Endothelial cell of umbilical vein (primary cell): ENCODE data around the gene DIS3L2. TPM values are rescaled to one million over a fixed set of nuclear protein-coding genes. Genes with fewer than 3 reads are reported as not detected.
"Not testable (repeated sequence)": the region's sequence is repeated elsewhere in the genome, so short reads cannot be mapped to it uniquely, and the experiment has no call there.

ENCODE experiments used
- BruUV-seq: library from RNA; stranded (reverse); fragments of 400-500 nt; replicated peaks from 2 replicates; lab custom pipeline; 2021; lab: Mats Ljungman, UMichigan
- CTCF ChIA-PET: fragments of 300-600, 350-600 bp; sonication (Branson Sonifier 250); formaldehyde crosslinking; loops from one replicate; lab custom pipeline; 2021; ENCODE audit warnings: antibody characterized with exemption, inconsistent platforms; lab: Charles Lee
- POLR2A ChIA-PET: fragments of 300-600, 350-600 bp; sonication (Branson Sonifier 250); formaldehyde crosslinking; loops from one replicate; lab custom pipeline; 2021; ENCODE audit warnings: antibody characterized with exemption, inconsistent platforms; lab: Charles Lee
- DNase-seq: peaks from one replicate; pipeline ENCODE4 v3.0.0-alpha.2; 2011; ENCODE audit warnings: low read depth, low spot score
- FAIRE-seq: peaks from 2 replicates; lab custom pipeline; 2011; peaks lifted over from hg19 to GRCh38; lab: Jason Lieb, UNC
- H2AFZ ChIP-seq: 2 replicates; pipeline ENCODE4 v1.6.0; 2012; ENCODE audit warnings: low read depth, low read length, control low read depth, inconsistent platforms
- H3K27ac ChIP-seq: 2 replicates; pipeline ENCODE4 v1.5.1; 2011; ENCODE audit warnings: low read depth, mild to moderate bottlenecking, control low read depth, low read length, moderate library complexity; ENCODE audit not compliant: insufficient read depth
- H3K27me3 ChIP-seq, 2 experiments: 2 replicates each; pipeline versions ENCODE4 v1.6.0 to v1.6.1; 2011; ENCODE audit warnings: low read length in 2 of 2, mixed read lengths in 1 of 2; ENCODE audit not compliant: control insufficient read depth in 2 of 2, insufficient read depth in 2 of 2
- H3K36me3 ChIP-seq, 2 experiments: 2 replicates in 1 of 2; 3 replicates in 1 of 2; pipeline ENCODE4 v1.5.1; 2011; ENCODE audit warnings: low read length in 2 of 2, mild to moderate bottlenecking in 1 of 2, moderate library complexity in 1 of 2; ENCODE audit not compliant: control insufficient read depth in 2 of 2, insufficient read depth in 2 of 2; ENCODE audit errors: extremely low read depth in 1 of 2
- H3K4me1 ChIP-seq: 3 replicates; pipeline ENCODE4 v1.5.1; 2011; ENCODE audit warnings: mild to moderate bottlenecking, low read length; ENCODE audit not compliant: control insufficient read depth, insufficient read depth; ENCODE audit errors: extremely low read depth
- H3K4me2 ChIP-seq: 2 replicates; pipeline ENCODE4 v1.6.1; 2011; ENCODE audit warnings: low read length, control low read depth, mixed read lengths; ENCODE audit not compliant: insufficient read depth
- H3K4me3 ChIP-seq, 3 experiments: fragments of 200-600 bp in 1 of 3; sonication (generic), shearing (Covaris generic) in 1 of 3; replicated peaks in 1 of 3; 2 replicates each; pipeline ENCODE4 v1.5.1; 2011 to 2016; ENCODE audit warnings: control low read depth in 3 of 3, low read length in 3 of 3, mild to moderate bottlenecking in 2 of 3, inconsistent platforms in 1 of 3, low read depth in 1 of 3, moderate library complexity in 1 of 3; ENCODE audit not compliant: insufficient read depth in 1 of 3
- H3K79me2 ChIP-seq: 2 replicates; pipeline ENCODE4 v1.6.0; 2012; ENCODE audit warnings: low read length, inconsistent platforms; ENCODE audit not compliant: control insufficient read depth, insufficient read depth
- H3K9ac ChIP-seq: replicated peaks from 2 replicates; pipeline ENCODE3; 2011; ENCODE audit warnings: low read length, control low read depth; ENCODE audit not compliant: insufficient read depth; ENCODE audit errors: extremely low read depth
- H3K9me1 ChIP-seq: replicated peaks from 3 replicates; pipeline ENCODE4 v1.6.0; 2011; ENCODE audit warnings: mild to moderate bottlenecking, low read length; ENCODE audit not compliant: control insufficient read depth, insufficient read depth; ENCODE audit errors: extremely low read depth
- H3K9me3 ChIP-seq: replicated peaks from 2 replicates; pipeline ENCODE4 v1.5.1; 2012; ENCODE audit warnings: low read length, inconsistent platforms; ENCODE audit not compliant: control insufficient read depth, insufficient read depth
- H4K20me1 ChIP-seq: replicated peaks from 2 replicates; pipeline ENCODE3; 2011; ENCODE audit warnings: mild to moderate bottlenecking, low read length; ENCODE audit not compliant: control insufficient read depth, insufficient read depth; ENCODE audit errors: extremely low read depth
- CTCF ChIP-seq, 2 donors: IDR thresholded peaks; 1 replicate in 1 of 2; 2 replicates in 1 of 2; pipeline ENCODE4 v1.5.1; 2011; ENCODE audit warnings: low read length in 2 of 2, mild to moderate bottlenecking in 2 of 2, moderate library complexity in 2 of 2, control low read depth in 1 of 2, inconsistent platforms in 1 of 2, low read depth in 1 of 2; ENCODE audit not compliant: insufficient read depth in 1 of 2; ENCODE audit errors: extremely low read depth in 1 of 2
- EZH2 ChIP-seq: IDR thresholded peaks from 2 replicates; pipeline ENCODE4 v1.6.1; 2012; ENCODE audit warnings: borderline replicate concordance, low read depth, mild to moderate bottlenecking, moderate library complexity, low read length, inconsistent platforms; ENCODE audit not compliant: severe bottlenecking
- FOS ChIP-seq: IDR thresholded peaks from 2 replicates; pipeline ENCODE4 v1.6.1; 2011; ENCODE audit warnings: mild to moderate bottlenecking, low read length, moderate library complexity, borderline replicate concordance; ENCODE audit not compliant: insufficient read depth
- GATA2 ChIP-seq: IDR thresholded peaks from 2 replicates; pipeline ENCODE4 v1.7.0; 2011; ENCODE audit warnings: low read depth, mild to moderate bottlenecking, moderate library complexity, mixed read lengths, low read length; ENCODE audit not compliant: insufficient read length, insufficient read depth
- MAX ChIP-seq: IDR thresholded peaks from 2 replicates; pipeline ENCODE4 v1.6.1; 2011; ENCODE audit not compliant: insufficient read depth, insufficient read length
- MYC ChIP-seq: IDR thresholded peaks from one replicate; pipeline ENCODE4 v1.6.1; 2011; ENCODE audit warnings: mild to moderate bottlenecking, low read depth, low read length
- POLR2AphosphoS5 ChIP-seq: IDR thresholded peaks from 2 replicates; pipeline ENCODE4 v1.6.1; 2012; ENCODE audit warnings: low read depth, mild to moderate bottlenecking, control low read depth, low read length, moderate library complexity; ENCODE audit not compliant: insufficient read depth
- dilution Hi-C: fragments of 300-500 bp; cut with MboI; formaldehyde crosslinking; loops from one replicate; pipeline ENCODE4 v1.15.0; 2019; ENCODE audit warnings: low sequenced_read_pairs; ENCODE audit not compliant: extremely low pct_ligation_motif_present
- intact Hi-C: fragments of 100-400 bp; cut with micrococcal nuclease; formaldehyde crosslinking; loops from one replicate; pipeline ENCODE4 v1.10.0; 2022
- polyA plus RNA-seq, 4 experiments: library from polyadenylated mRNA; depleted of rRNA in 3 of 4; stranded (reverse) in 3 of 4; unstranded in 1 of 4; fragments of >200 nt; gene quantifications; 2 replicates each; pipeline versions ENCODE4 v1.2.1 to v1.2.3, GENCODE V29; 2011 to 2012; ENCODE audit warnings: missing spikeins in 1 of 4
- total RNA-seq: library from RNA; stranded (reverse); gene quantifications from 2 replicates; pipeline ENCODE4 v1.2.3, GENCODE V29; 2021

Gene DIS3L2
- total and polyA plus RNA-seq, 2 donors (not counting 3 experiments of a cell fraction or from before 2014, with no cell fraction given), result 14.6 to 31.2 TPM

- H4K20me1 ChIP-seq, result no peaks in the 10 kb centered on the region
- POLR2A ChIA-PET, result no interaction called here
- CTCF ChIA-PET, result interaction anchor here (0.7 to 2.2 kb wide), 2 partner anchors 10 to 42 kb away, joined by 3 to 7 read pairs; no protein-coding TSS in a partner anchor
- H3K27me3 ChIP-seq, result peaks cover 12 to 17% of the 10 kb centered on the region in 2 experiments
- TF ChIP-seq EZH2, result no peak
- no peak for TF ChIP-seq MAX
- no peak for TF ChIP-seq GATA2
- no peak for TF ChIP-seq MYC
- no peak for TF ChIP-seq POLR2AphosphoS5
- no peak for TF ChIP-seq FOS
- no peak for TF ChIP-seq CTCF (IDR thresholded peaks at IDR 0.05; ENCODE audit: extremely low read depth in 1 of 2, insufficient read depth in 1 of 2, low read depth in 1 of 2, low read length in 2 of 2)
- H2AFZ ChIP-seq, result no peak overlapping the region
- no peaks in the 10 kb centered on the region for H3K9me1 ChIP-seq
- intact Hi-C loops, result no loop called here
- no peaks in the 10 kb centered on the region for H3K4me1 ChIP-seq
- no peaks in the 10 kb centered on the region for H3K9me3 ChIP-seq
- DNase-seq (no peak), FAIRE-seq (no peak)
- H3K4me2 ChIP-seq, result no peak overlapping the region
- H3K36me3 ChIP-seq, result no peaks in the 10 kb centered on the region
- no peak overlapping the region for H3K9ac ChIP-seq
- H3K4me3 ChIP-seq, result no peak overlapping the region
- H3K27ac ChIP-seq, result no peak overlapping the region
- no TSS peak for BruUV-seq
- dilution Hi-C loops, result no loop called here
- no peaks in the 10 kb centered on the region for H3K79me2 ChIP-seq
Observed at GRCh38 chr2:232377841-232378734, 416.6 kb downstream of the DIS3L2 start.

- H3K4me3 ChIP-seq, DNase-seq, intact Hi-C loops, H3K9ac ChIP-seq, H3K27ac ChIP-seq, H3K36me3 ChIP-seq, H3K79me2 ChIP-seq, BruUV-seq, H2AFZ ChIP-seq, POLR2A ChIA-PET, H3K9me3 ChIP-seq, H3K4me1 ChIP-seq, H3K9me1 ChIP-seq, FAIRE-seq, dilution Hi-C loops, H4K20me1 ChIP-seq, H3K4me2 ChIP-seq: not testable (repeated sequence)
- CTCF ChIA-PET, result interaction anchor here (2.2 kb wide), 1 partner anchor 11 kb away, joined by 7 read pairs; no protein-coding TSS in a partner anchor
- H3K27me3 ChIP-seq, result peaks cover 15 to 21% of the 10 kb centered on the region in 2 experiments
Observed at GRCh38 chr2:232378735-232379151, 417.2 kb downstream of the DIS3L2 start, which contains the start of gene ALPP. TSS of gene ALPP (plus strand) at chr2:232378751. CDS start at chr2:232378803, 52 bp downstream.
